MM.1S (cell line): Measurements from ENCODE around the gene TMPRSS7.

Source experiments
- CTCF ChIP-seq: fragments of 300-600 bp; sonication (generic); IDR thresholded peaks from 2 replicates; pipeline ENCODE4 v1.5.1; 2016; ENCODE audit warnings: antibody characterized with exemption, low read length, mixed read lengths
- EZH2 ChIP-seq: fragments of 300-600 bp; sonication (generic); optimal IDR thresholded peaks from 2 replicates; pipeline ENCODE3; 2017; ENCODE audit warnings: low read depth, mild to moderate bottlenecking, antibody characterized with exemption, low read length, mixed read lengths

GRCh38 chr3:112035241-112035640 is 705 bp downstream of the TMPRSS7 start:
- TF ChIP-seq CTCF (no peak), EZH2 (no peak)
